ENCODE measurements around the gene SEMA6B. TPM values are rescaled to one million over a fixed set of nuclear protein-coding genes. Genes with fewer than 3 reads are reported as not detected.

Gene SEMA6B
- total and polyA plus RNA-seq, 8 donors, result 1.2 to 6.7 (median 2.0) TPM; not detected in 1

DNA sequence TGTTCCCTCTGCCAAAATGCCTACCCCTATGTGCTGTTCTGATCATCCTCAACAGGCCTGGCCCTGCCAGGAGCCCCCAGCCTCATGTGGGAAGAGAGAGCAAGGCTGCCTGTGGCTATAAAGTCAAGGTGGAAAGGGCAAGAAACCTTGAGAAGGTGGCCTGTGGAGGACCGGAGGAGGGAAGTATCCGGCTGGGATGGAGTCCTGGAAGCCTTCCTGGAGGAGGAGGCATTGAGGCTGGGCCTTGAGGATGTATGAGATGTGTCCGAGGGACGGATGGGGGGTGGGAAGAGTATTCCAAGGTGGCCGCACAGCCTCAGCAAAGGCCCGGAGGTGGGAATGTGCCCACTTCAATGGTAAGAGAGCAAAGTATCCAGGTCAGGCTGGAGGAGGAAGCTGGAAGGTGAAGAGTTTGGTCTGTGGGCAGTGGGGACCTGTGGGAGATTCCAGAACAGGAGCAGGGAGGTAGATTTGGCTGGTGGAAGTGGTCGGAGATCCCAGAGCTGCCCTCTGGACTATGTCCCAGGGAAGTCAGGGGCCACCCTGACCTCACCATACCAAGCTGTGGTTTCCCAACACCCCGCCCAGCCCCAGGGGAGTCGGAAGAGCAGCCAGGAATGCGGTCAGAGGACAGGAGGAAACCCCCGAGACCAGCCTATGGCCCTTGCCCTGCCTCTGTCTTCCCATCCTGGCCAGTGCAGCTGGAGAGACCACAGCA lies 38.2 kb downstream of the SEMA6B start:
- TF ChIP-seq POLR2AphosphoS5 (IDR thresholded peaks at IDR 0.05), result no peak
- no peak for TF ChIP-seq CTCF (IDR thresholded peaks at IDR 0.05)
- TF ChIP-seq EP300 (IDR thresholded peaks at IDR 0.05), result no peak
- no peak for TF ChIP-seq POLR2A (IDR thresholded peaks at IDR 0.05)
- H3K4me1 ChIP-seq, result peaks cover 17 to 37% (median 27%) of the 10 kb centered on the region in 4 donors
- 78 to 91% (median 80%) methylated on average over 8 to 11 of the region's 11 CpGs for WGBS, 5 donors
- peak overlapping the region in 1 of 5 donors; percentile 89 for H3K27ac ChIP-seq
- H3K27me3 ChIP-seq, result peaks cover 0 to 13% (median 0%) of the 10 kb centered on the region in 3 donors
- H3K4me3 ChIP-seq, result no peak overlapping the region
- no peak for DNase-seq
- peaks cover 0 to 2% (median 0%) of the 10 kb centered on the region in 4 donors for H3K36me3 ChIP-seq
- intact Hi-C loops (cut with DNase I; ENCODE audit: low total_unique reads), result no loop called here
- no peaks in the 10 kb centered on the region for H3K9me3 ChIP-seq

DNA sequence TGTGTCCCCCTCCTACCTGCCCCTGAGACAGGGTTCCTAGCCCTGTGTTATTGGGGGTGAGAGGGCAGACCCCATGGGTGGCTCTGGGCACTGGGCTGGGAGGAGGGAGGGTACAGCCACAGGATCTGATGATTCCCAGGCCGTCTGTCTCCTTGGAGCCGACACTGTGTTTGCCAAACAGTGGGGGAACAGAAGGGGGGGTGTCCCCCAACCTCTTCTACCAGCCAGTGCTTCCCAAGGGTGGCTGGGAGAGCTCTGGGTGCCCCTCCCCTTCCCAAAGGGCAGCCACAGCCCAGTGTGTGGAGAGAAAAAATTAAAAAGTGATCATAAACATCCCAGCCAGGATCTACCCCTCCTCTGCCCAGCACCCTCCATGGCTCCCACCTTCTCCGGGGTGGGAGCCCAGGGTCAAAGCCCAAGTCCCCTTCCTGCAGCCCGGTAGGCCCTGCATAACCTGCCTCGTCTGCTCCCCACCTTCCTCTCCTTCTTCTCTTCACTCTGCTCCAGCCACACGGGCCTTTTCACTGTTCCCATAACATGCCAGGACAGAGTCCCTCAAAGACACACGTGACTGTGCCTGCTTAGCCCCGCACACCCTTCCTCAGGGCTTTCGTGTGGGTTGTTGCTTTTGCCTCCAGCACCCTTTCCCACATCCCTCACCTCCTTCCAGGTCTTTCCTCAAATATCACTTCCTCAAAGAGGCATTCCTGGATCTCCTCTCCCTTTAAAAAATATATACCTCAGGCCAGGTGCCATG lies 39.8 kb downstream of the SEMA6B start:
- peaks cover 0 to 8% (median 0%) of the 10 kb centered on the region in 4 donors for H3K36me3 ChIP-seq
- intact Hi-C loops (cut with DNase I; ENCODE audit: low total_unique reads), result no loop called here
- peaks cover 0 to 13% (median 0%) of the 10 kb centered on the region in 3 donors for H3K27me3 ChIP-seq
- TF ChIP-seq POLR2A (IDR thresholded peaks at IDR 0.05) (no peak), POLR2AphosphoS5 (IDR thresholded peaks at IDR 0.05) (peak in 1 of 3 donors; percentile 31), EP300 (IDR thresholded peaks at IDR 0.05) (no peak), CTCF (IDR thresholded peaks at IDR 0.05) (no peak)
- H3K27ac ChIP-seq, result peak overlapping the region; percentile 52 to 89 (median 79)
- peaks cover 17 to 39% (median 27%) of the 10 kb centered on the region in 4 donors for H3K4me1 ChIP-seq
- 54 to 67% (median 58%) methylated on average over 8 to 9 of the region's 9 CpGs for WGBS, 5 donors
- H3K4me3 ChIP-seq, result no peak overlapping the region
- peak in 1 of 2 donors; percentile 64 for DNase-seq
- H3K9me3 ChIP-seq, result no peaks in the 10 kb centered on the region

- H3K36me3 ChIP-seq, result peaks cover 0 to 8% (median 0%) of the 10 kb centered on the region in 4 donors
- peaks cover 17 to 39% (median 27%) of the 10 kb centered on the region in 4 donors for H3K4me1 ChIP-seq
- peak overlapping the region; percentile 52 to 89 (median 79) for H3K27ac ChIP-seq
- intact Hi-C loops (cut with DNase I; ENCODE audit: low total_unique reads), result no loop called here
- TF ChIP-seq EP300 (IDR thresholded peaks at IDR 0.05) (no peak), POLR2AphosphoS5 (IDR thresholded peaks at IDR 0.05) (no peak), CTCF (IDR thresholded peaks at IDR 0.05) (no peak), POLR2A (IDR thresholded peaks at IDR 0.05) (no peak)
- H3K9me3 ChIP-seq, result no peaks in the 10 kb centered on the region
- DNase-seq, result no peak
- no peak overlapping the region for H3K4me3 ChIP-seq
- H3K27me3 ChIP-seq, result peaks cover 0 to 13% (median 0%) of the 10 kb centered on the region in 3 donors
- WGBS, 5 donors, result 81 to 97% (median 91%) methylated on average over 6 of the region's 6 CpGs
Observed at GRCh38 chr19:4519172-4519496, 40.4 kb downstream of the SEMA6B start.

GRCh38 chr19:4518345-4519171 lies 40.9 kb downstream of the SEMA6B start, which contains the start of gene PLIN4:
Gene PLIN4, minus strand, starts transcription at chr19:4518486. Its CDS starts 214 bp downstream, at chr19:4518272.
- TF ChIP-seq POLR2AphosphoS5 (IDR thresholded peaks at IDR 0.05) (peak; percentile 61 to 83 (median 63)), CTCF (IDR thresholded peaks at IDR 0.05) (no peak), EP300 (IDR thresholded peaks at IDR 0.05) (no peak)
- intact Hi-C loops (cut with DNase I; ENCODE audit: low total_unique reads), result no loop called here
- Histone ChIP-seq H3K27me3 (peaks cover 0 to 12% (median 0%) of the 10 kb centered on the region in 3 donors), H3K27ac (peak within 1 kb of the TSS; percentile 52 to 89 (median 79)), H3K4me1 (peaks cover 17 to 37% (median 26%) of the 10 kb centered on the region in 4 donors), H3K9me3 (no peaks in the 10 kb centered on the region), H3K36me3 (peaks cover 0 to 14% (median 1%) of the 10 kb centered on the region in 4 donors), H3K4me3 (peak within 1 kb of the TSS; percentile 33 to 45 (median 40))
- peak; percentile 69 to 89 for DNase-seq
- WGBS, 5 donors, result 33 to 59% (median 37%) methylated on average over 21 to 34 of the region's 34 CpGs

Data from stomach (tissue), 9 donors.